Activated T-helper 2 cell treated with anti-CD3 and anti-CD28 coated beads, Interferon-gamma antibody, Interleukin-2, Interleukin-4, amounts not matched to agents 10 μg/mL and 5 μg/mL and 100 μg/mL, durations not matched to agents 14 hours and 24 hours and 36 hours (primary cell): Measurements from ENCODE around the gene OR2J1. TPM values are rescaled to one million over a fixed set of nuclear protein-coding genes. Genes with fewer than 3 reads are reported as not detected.
"Not testable (repeated sequence)": the region's sequence is repeated elsewhere in the genome, so short reads cannot be mapped to it uniquely, and the experiment has no call there.

Experiments
- DNase-seq: peaks from one replicate; pipeline ENCODE4 v3.0.0; 2021; ENCODE audit warnings: low spot score
- H3K27ac Mint-ChIP-seq: one replicate; pipeline ENCODE4 v1.8.0; 2021; ENCODE audit warnings: mixed read lengths
- H3K27me3 Mint-ChIP-seq: one replicate; pipeline ENCODE4 v1.8.0; 2021; ENCODE audit warnings: low read depth, mixed read lengths
- H3K36me3 Mint-ChIP-seq: one replicate; pipeline ENCODE4 v1.8.0; 2021; ENCODE audit warnings: low read depth, mixed read lengths
- H3K4me1 Mint-ChIP-seq: one replicate; pipeline ENCODE4 v1.8.0; 2021; ENCODE audit warnings: low read depth, mixed read lengths
- H3K4me3 Mint-ChIP-seq: one replicate; pipeline ENCODE4 v1.8.0; 2021; ENCODE audit warnings: low read depth, mild to moderate bottlenecking, moderate library complexity, mixed read lengths
- H3K9me3 Mint-ChIP-seq: one replicate; pipeline ENCODE4 v1.8.0; 2021; ENCODE audit warnings: mixed read lengths
- intact Hi-C: fragments of 100-400 bp; cut with micrococcal nuclease; formaldehyde crosslinking; loops from one replicate; pipeline ENCODE4 v1.15.1; 2023
- total RNA-seq: library from RNA; stranded (reverse); gene quantifications from 2 replicates; pipeline ENCODE4 v1.2.3, GENCODE V29; 2022

OR2J1 gene
- total RNA-seq, result not detected in 2 replicates

GRCh38 chr6:29099190-29099589 lies at the start of gene OR2J1:
Gene OR2J1, plus strand, starts transcription at chr6:29099490. Its CDS starts 1,453 bp downstream, at chr6:29100943.
- no peak within 1 kb of the TSS for H3K4me3 Mint-ChIP-seq
- peaks cover 16% of the 10 kb centered on the region for H3K27me3 Mint-ChIP-seq
- intact Hi-C loops, result no loop called here
- H3K4me1 Mint-ChIP-seq, result no peaks in the 10 kb centered on the region
- no peak within 1 kb of the TSS for H3K27ac Mint-ChIP-seq
- no peaks in the 10 kb centered on the region for H3K36me3 Mint-ChIP-seq
- H3K9me3 Mint-ChIP-seq, result no peaks in the 10 kb centered on the region
- no peak for DNase-seq

- no peak overlapping the region for H3K4me3 Mint-ChIP-seq
- H3K4me1 Mint-ChIP-seq, result no peaks in the 10 kb centered on the region
- peaks cover 8% of the 10 kb centered on the region for H3K27me3 Mint-ChIP-seq
- no peaks in the 10 kb centered on the region for H3K36me3 Mint-ChIP-seq
- intact Hi-C loops, result no loop called here
- H3K9me3 Mint-ChIP-seq, result no peaks in the 10 kb centered on the region
- DNase-seq, result no peak
- H3K27ac Mint-ChIP-seq, result no peak overlapping the region
These were observed 47.6 kb upstream of the OR2J1 start for GRCh38 chr6:29051680-29052079.

DNA sequence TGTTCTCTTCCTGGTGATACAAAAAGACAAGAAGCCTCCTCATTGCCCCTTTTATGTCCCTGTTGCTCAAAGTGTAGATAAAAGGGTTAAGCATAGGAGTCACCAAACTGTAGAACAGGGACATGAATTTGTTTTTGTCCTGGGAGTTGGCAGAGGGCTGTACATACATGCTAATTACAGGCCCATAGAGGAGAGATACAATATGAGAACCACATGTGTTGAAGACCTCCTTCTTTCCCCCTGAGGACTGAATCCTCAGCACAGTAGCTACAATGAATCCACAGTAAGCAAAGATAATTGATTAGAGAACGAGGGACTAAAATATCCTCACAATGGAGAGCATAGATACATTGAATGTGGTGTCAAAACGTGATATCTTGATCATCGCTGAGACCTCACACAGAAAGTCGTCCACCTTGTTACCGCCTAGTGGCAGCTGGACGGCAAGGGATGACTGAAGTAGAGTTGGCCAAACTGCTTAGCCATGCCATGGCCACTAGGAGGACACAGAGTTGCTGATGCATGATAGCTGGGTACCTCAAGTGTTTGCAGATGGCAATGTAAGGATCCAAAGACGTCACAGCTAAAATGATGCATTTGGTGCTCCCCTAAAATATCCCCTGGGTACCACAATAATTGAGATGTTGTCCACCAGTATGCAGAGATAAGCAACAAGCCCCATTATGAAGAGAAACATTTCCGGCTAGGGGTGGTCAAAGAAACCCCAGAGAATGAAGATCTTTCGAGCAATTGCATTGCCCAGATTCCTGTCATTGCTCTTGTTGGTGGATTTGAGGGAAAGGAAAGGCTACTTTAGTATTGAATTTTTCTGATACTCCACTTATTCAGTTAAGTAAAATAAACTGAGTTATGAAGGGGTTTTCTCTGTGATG lies 27.2 kb upstream of the OR2J1 start:
- no peaks in the 10 kb centered on the region for H3K4me1 Mint-ChIP-seq
- H3K4me3 Mint-ChIP-seq, result no peak overlapping the region
- intact Hi-C loops, result no loop called here
- no peak for DNase-seq
- peaks cover 4% of the 10 kb centered on the region for H3K9me3 Mint-ChIP-seq
- H3K27ac Mint-ChIP-seq, result no peak overlapping the region
- peaks cover 14% of the 10 kb centered on the region for H3K27me3 Mint-ChIP-seq
- H3K36me3 Mint-ChIP-seq, result no peaks in the 10 kb centered on the region

GRCh38 chr6:29079203-29079602 lies 20.1 kb upstream of the OR2J1 start:
- Mint-ChIP-seq H3K9me3 (no peaks in the 10 kb centered on the region), H3K27me3 (peaks cover 10% of the 10 kb centered on the region), H3K4me3 (no peak overlapping the region), H3K27ac (no peak overlapping the region), H3K4me1 (no peaks in the 10 kb centered on the region), H3K36me3 (no peaks in the 10 kb centered on the region)
- intact Hi-C loops, result no loop called here
- DNase-seq, result no peak

DNA sequence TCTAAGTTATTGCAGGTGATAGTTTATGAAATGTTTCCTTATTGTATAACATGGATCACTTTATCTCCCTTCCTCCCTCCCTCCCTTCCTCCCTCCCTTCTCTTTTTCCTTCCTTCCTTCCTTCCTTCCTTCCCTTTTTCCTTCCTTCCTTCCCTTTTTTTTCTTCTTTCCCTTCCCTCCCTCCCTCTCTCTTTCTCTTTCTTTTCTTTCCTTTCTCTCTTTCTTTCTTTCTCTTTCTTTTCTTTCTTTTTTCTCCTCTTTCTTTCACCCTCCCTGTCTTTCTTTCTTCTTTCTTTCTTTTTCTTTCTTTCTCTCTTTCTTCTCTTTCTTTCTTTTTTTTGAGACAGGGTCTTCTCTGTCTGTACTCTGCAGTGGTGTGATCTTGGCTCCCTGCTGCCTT lies 18.0 kb upstream of the OR2J1 start:
- Mint-ChIP-seq H3K27ac (no peak overlapping the region), H3K4me3 (no peak overlapping the region), H3K9me3 (no peaks in the 10 kb centered on the region), H3K27me3 (peaks cover 4% of the 10 kb centered on the region), H3K4me1 (no peaks in the 10 kb centered on the region), H3K36me3 (no peaks in the 10 kb centered on the region)
- DNase-seq, result no peak
- intact Hi-C loops, result no loop called here

GRCh38 chr6:29082457-29082856 lies 16.8 kb upstream of the OR2J1 start:
- intact Hi-C loops, result no loop called here
- Mint-ChIP-seq H3K27me3 (peaks cover 6% of the 10 kb centered on the region), H3K4me1 (no peaks in the 10 kb centered on the region), H3K9me3 (no peaks in the 10 kb centered on the region), H3K36me3 (no peaks in the 10 kb centered on the region), H3K4me3 (no peak overlapping the region), H3K27ac (no peak overlapping the region)
- DNase-seq, result no peak

DNA sequence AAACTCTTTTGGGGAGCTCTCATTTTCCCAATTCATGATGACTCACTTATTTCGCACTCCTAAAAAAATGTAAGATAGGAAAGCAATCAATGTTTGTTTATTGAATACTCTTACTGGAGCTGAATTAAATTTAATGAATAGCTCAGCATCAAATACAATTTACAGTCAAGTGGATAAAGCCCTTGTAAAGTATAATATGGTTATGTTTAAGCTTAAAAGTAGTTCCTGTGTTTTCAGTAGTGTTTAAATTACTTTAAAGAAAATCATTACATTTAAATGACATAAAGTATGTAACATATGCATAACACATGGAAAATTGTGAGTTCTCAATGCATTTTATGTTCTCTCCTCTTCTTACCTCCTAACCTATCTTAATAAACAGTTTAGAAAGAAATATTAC lies 12.1 kb upstream of the OR2J1 start, which contains the start of gene OR2B3:
Gene OR2B3, minus strand, starts transcription at position 101 of the 400 bp plus-strand sequence. Its CDS starts 65 bp downstream, at position 36.
- Mint-ChIP-seq H3K4me3 (no peak within 1 kb of the TSS), H3K4me1 (no peaks in the 10 kb centered on the region), H3K27ac (no peak within 1 kb of the TSS), H3K27me3 (peaks cover 5% of the 10 kb centered on the region), H3K36me3 (no peaks in the 10 kb centered on the region), H3K9me3 (no peaks in the 10 kb centered on the region)
- intact Hi-C loops, result no loop called here
- no peak for DNase-seq

DNA sequence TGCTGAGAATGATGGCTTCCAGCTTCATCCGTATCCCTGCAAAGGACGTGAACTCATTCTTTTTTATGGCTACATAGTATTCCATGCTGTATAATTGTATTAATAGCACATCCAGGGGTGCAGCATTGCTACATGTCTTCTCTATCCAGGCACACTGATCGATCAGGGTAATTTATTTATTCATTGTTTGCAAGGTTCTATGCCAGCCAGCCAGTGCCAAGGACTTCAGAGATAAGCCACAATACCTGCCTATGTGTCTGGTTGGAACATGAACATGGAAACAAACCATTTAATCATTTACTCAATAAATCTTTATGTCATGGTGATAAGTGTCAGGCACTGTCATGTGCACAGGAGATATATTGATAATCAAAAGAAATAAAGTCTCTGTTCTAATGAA lies 6.3 kb upstream of the OR2J1 start:
- Mint-ChIP-seq H3K27me3 (peaks cover 10% of the 10 kb centered on the region), H3K4me1 (no peaks in the 10 kb centered on the region), H3K4me3 (no peak overlapping the region), H3K9me3 (no peaks in the 10 kb centered on the region), H3K36me3 (no peaks in the 10 kb centered on the region), H3K27ac (no peak overlapping the region)
- DNase-seq, result no peak
- intact Hi-C loops, result no loop called here

- H3K4me3 Mint-ChIP-seq, result no peak overlapping the region
- no peak for DNase-seq
- no peaks in the 10 kb centered on the region for H3K4me1 Mint-ChIP-seq
- no peak overlapping the region for H3K27ac Mint-ChIP-seq
- peaks cover 16% of the 10 kb centered on the region for H3K27me3 Mint-ChIP-seq
- H3K9me3 Mint-ChIP-seq, result no peaks in the 10 kb centered on the region
- intact Hi-C loops, result no loop called here
- H3K36me3 Mint-ChIP-seq, result no peaks in the 10 kb centered on the region
These were observed 1.5 kb upstream of the OR2J1 start for GRCh38 chr6:29097803-29098202.

DNA sequence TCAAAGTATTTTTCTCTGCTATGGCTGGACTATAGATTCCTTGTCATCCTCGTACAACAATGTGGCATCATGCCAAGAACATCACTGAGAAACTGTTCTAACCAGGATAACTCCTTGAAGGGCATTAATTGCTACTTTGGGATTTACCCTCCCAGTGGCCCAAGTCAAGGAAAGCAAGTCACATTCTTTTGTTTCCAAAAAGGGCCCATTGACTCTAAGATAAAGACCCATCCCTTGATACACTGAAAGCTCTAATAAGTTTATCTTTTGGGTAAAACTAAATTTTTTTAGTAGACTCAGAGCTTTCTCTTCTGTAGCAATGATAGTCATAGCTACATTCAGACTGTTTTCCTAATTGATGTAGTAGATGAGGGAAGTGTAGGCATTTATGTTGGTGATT lies 8.5 kb downstream of the OR2J1 start, which contains the start of gene OR2J3:
Gene OR2J3, plus strand, starts transcription at position 301 of the 400 bp plus-strand sequence. CDS start 3,833 bp downstream, outside the sequence.
- Mint-ChIP-seq H3K9me3 (no peaks in the 10 kb centered on the region), H3K36me3 (no peaks in the 10 kb centered on the region), H3K27ac (no peak within 1 kb of the TSS), H3K4me3 (no peak within 1 kb of the TSS), H3K4me1 (no peaks in the 10 kb centered on the region), H3K27me3 (peaks cover 10% of the 10 kb centered on the region)
- intact Hi-C loops, result no loop called here
- DNase-seq, result no peak

DNA sequence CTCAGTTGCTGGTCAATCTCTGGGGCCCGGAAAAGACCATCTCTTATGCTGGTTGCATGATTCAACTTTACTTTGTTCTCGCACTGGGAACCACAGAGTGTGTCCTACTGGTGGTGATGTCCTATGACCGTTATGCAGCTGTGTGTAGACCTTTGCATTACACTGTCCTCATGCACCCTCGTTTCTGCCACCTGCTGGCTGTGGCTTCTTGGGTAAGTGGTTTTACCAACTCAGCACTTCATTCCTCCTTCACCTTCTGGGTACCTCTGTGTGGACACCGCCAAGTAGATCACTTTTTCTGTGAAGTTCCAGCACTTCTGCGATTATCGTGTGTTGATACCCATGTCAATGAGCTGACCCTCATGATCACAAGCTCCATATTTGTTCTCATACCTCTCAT lies 12.8 kb downstream of the OR2J1 start:
- Mint-ChIP-seq H3K27me3 (peaks cover 10% of the 10 kb centered on the region), H3K4me1 (no peaks in the 10 kb centered on the region), H3K36me3 (no peaks in the 10 kb centered on the region), H3K9me3 (no peaks in the 10 kb centered on the region), H3K27ac (no peak overlapping the region), H3K4me3 (no peak overlapping the region)
- intact Hi-C loops, result no loop called here
- DNase-seq, result no peak

- intact Hi-C loops, H3K4me3 Mint-ChIP-seq, DNase-seq, H3K27me3 Mint-ChIP-seq, H3K9me3 Mint-ChIP-seq, H3K27ac Mint-ChIP-seq, H3K4me1 Mint-ChIP-seq, H3K36me3 Mint-ChIP-seq: not testable (repeated sequence)
These were observed 15.7 kb downstream of the OR2J1 start for GRCh38 chr6:29114964-29115363.

GRCh38 chr6:29129326-29130012 lies 30.2 kb downstream of the OR2J1 start:
- intact Hi-C loops, result no loop called here
- H3K9me3 Mint-ChIP-seq, result no peaks in the 10 kb centered on the region
- no peaks in the 10 kb centered on the region for H3K4me1 Mint-ChIP-seq
- H3K4me3 Mint-ChIP-seq, result no peak overlapping the region
- H3K36me3 Mint-ChIP-seq, result no peaks in the 10 kb centered on the region
- no peak overlapping the region for H3K27ac Mint-ChIP-seq
- DNase-seq, result no peak
- peaks cover 7% of the 10 kb centered on the region for H3K27me3 Mint-ChIP-seq
